GM19025 (cell line): ENCODE measurements around the gene TANK.

Experiments
- ATAC-seq: cut with Tn5 transposase; IDR thresholded peaks from one replicate; pipeline ENCODE4 v1.9.1; 2021; ENCODE audit warnings: mild to moderate bottlenecking, low read depth, moderate library complexity; ENCODE audit not compliant: unreplicated experiment

Gene TANK

GRCh38 chr2:161160226-161161073 is at the start of gene TANK:
TANK (plus strand) TSS chr2:161160428; CDS start chr2:161179663, 19,235 bp downstream.
- peak; percentile 83 for ATAC-seq

GRCh38 chr2:161111531-161111930 is 48.7 kb upstream of the TANK start:
- ATAC-seq, result no peak

- ATAC-seq, result no peak
Measured at GRCh38 chr2:161112908-161113307, 47.3 kb upstream of the TANK start.

- no peak for ATAC-seq
Measured at GRCh38 chr2:161113693-161114575, 46.3 kb upstream of the TANK start.

- ATAC-seq, result no peak
Measured at GRCh38 chr2:161115205-161115604, 45.0 kb upstream of the TANK start.

GRCh38 chr2:161115605-161116380 is 44.4 kb upstream of the TANK start:
- ATAC-seq, result no peak

GRCh38 chr2:161116509-161116908 is 43.7 kb upstream of the TANK start:
- no peak for ATAC-seq

- no peak for ATAC-seq
Measured at GRCh38 chr2:161117506-161117905, 42.7 kb upstream of the TANK start.

GRCh38 chr2:161118722-161119121 is 41.5 kb upstream of the TANK start:
- ATAC-seq, result no peak

- no peak for ATAC-seq
Measured at GRCh38 chr2:161119483-161119882, 40.7 kb upstream of the TANK start.

- ATAC-seq, result no peak
Measured at GRCh38 chr2:161120775-161121174, 39.5 kb upstream of the TANK start.

GRCh38 chr2:161121622-161122021 is 38.6 kb upstream of the TANK start:
- no peak for ATAC-seq

GRCh38 chr2:161122772-161123530 is 37.3 kb upstream of the TANK start:
- ATAC-seq, result no peak

- no peak for ATAC-seq
Measured at GRCh38 chr2:161123531-161124030, 36.6 kb upstream of the TANK start.

- no peak for ATAC-seq
Measured at GRCh38 chr2:161124201-161124600, 36.0 kb upstream of the TANK start.

GRCh38 chr2:161128885-161129284 is 31.3 kb upstream of the TANK start:
- no peak for ATAC-seq

GRCh38 chr2:161130354-161130753 is 29.9 kb upstream of the TANK start:
- ATAC-seq, result no peak

- no peak for ATAC-seq
Measured at GRCh38 chr2:161131074-161131680, 29.1 kb upstream of the TANK start.

- no peak for ATAC-seq
Measured at GRCh38 chr2:161131804-161132203, 28.4 kb upstream of the TANK start.
